Lung (tissue), 13 donors: ENCODE measurements around the gene DET1. TPM values are rescaled to one million over a fixed set of nuclear protein-coding genes. Genes with fewer than 3 reads are reported as not detected.

Experiments used
- ATAC-seq: fragments of 200-7000 bp; cut with Tn5 transposase; one replicate; pipeline ENCODE4 v1.9.1; 2020; ENCODE audit warnings: moderate number of reproducible peaks; ENCODE audit not compliant: insufficient read depth, low FRiP score
- DNase-seq, 3 donors: peaks; one replicate each; pipeline ENCODE4 v3.0.0-alpha.2; 2013 to 2017
- H3K27ac ChIP-seq, 2 donors: one replicate each; pipeline ENCODE4 v1.5.1; 2013; ENCODE audit warnings: mild to moderate bottlenecking in 2 of 2, moderate library complexity in 2 of 2, control low read depth in 1 of 2, inconsistent platforms in 1 of 2, low read depth in 1 of 2, low read length in 1 of 2
- H3K27me3 ChIP-seq, 3 donors: one replicate each; pipeline ENCODE4 v1.5.1; 2013; ENCODE audit warnings: low read length in 2 of 3; ENCODE audit not compliant: control insufficient read depth in 3 of 3, insufficient read depth in 3 of 3
- H3K36me3 ChIP-seq, 4 donors: one replicate each; pipeline ENCODE4 v1.5.1; 2013; ENCODE audit warnings: low read length in 4 of 4, mild to moderate bottlenecking in 1 of 4, moderate library complexity in 1 of 4; ENCODE audit not compliant: control insufficient read depth in 4 of 4, insufficient read depth in 4 of 4
- H3K4me1 ChIP-seq, 5 donors: one replicate each; pipeline ENCODE4 v1.5.1; 2013; ENCODE audit warnings: low read length in 5 of 5, mild to moderate bottlenecking in 2 of 5, moderate library complexity in 1 of 5; ENCODE audit not compliant: control insufficient read depth in 5 of 5, insufficient read depth in 5 of 5
- H3K4me3 ChIP-seq: one replicate; pipeline ENCODE4 v1.5.1; 2013; ENCODE audit warnings: mild to moderate bottlenecking, control low read depth, moderate library complexity
- H3K9ac ChIP-seq, 2 donors: one replicate each; pipeline ENCODE4 v1.5.1; 2013; ENCODE audit warnings: low read length in 2 of 2, control low read depth in 1 of 2; ENCODE audit not compliant: insufficient read depth in 1 of 2
- H3K9me3 ChIP-seq, 4 donors: one replicate each; pipeline ENCODE4 v1.5.1; 2013; ENCODE audit warnings: low read length in 3 of 4, mild to moderate bottlenecking in 1 of 4, moderate library complexity in 1 of 4; ENCODE audit not compliant: control insufficient read depth in 4 of 4, insufficient read depth in 3 of 4
- WGBS, 2 donors: extraction: QIAGEN DNeasy Blood & Tissue Kit; methylation state at CpG; one replicate each; pipeline ENCODE4 v1.1.7; 2013; 5-methylcytosine and 5-hydroxymethylcytosine counted together
- polyA plus RNA-seq, 2 donors: library from polyadenylated mRNA; stranded (reverse); fragments of 200-250 nt; gene quantifications; one replicate each; pipeline ENCODE4 v1.2.1, GENCODE V29; 2013
- small RNA-seq: library from RNA; depleted of rRNA; stranded (forward); fragments of <200 nt; gene quantifications from one replicate; pipeline ENCODE3, GENCODE V24; 2014; ENCODE audit warnings: low replicate concordance
- total RNA-seq, 2 donors: library from RNA; depleted of rRNA in 1 of 2; stranded (reverse); fragments of >200 nt in 1 of 2; gene quantifications; one replicate each; pipeline ENCODE4 v1.2.1, GENCODE V29; 2014 to 2021
- TF ChIP-seq, protein P1 (sequence below): IDR thresholded peaks from 2 replicates; pipeline ENCODE4 v1.5.1; 2012; ENCODE audit warnings: mild to moderate bottlenecking; ENCODE audit errors: control extremely low read depth, extremely low read depth
- donor health status: control.
- donor health status: control.
- donor health status: Bipolar disorder and iron deficiency.
- donor health status: healthy.
- donor health status: DM: yes; HTN: yes; CAD: no.

DET1 gene
- total and polyA plus RNA-seq, 4 donors: 2.9 to 13.7 (median 4.4) TPM

GRCh38 chr15:88467073-88467934 is 79.2 kb downstream of the DET1 start, which contains the start of the genes MRPL46 and MRPS11:
MRPL46 (minus strand) TSS chr15:88467388; CDS start chr15:88467377, 11 bp downstream.
MRPS11 (plus strand) TSS chr15:88467708; CDS start chr15:88467718, 10 bp downstream.
- Histone ChIP-seq H3K9ac (peak within 1 kb of the TSS; percentile 70 to 98), H3K36me3 (peaks cover 12 to 23% (median 16%) of the 10 kb centered on the region in 4 donors), H3K4me1 (peaks cover 0 to 20% (median 12%) of the 10 kb centered on the region in 5 donors), H3K27ac (peak within 1 kb of the TSS; percentile 81 to 85), H3K27me3 (no peaks in the 10 kb centered on the region), H3K9me3 (no peaks in the 10 kb centered on the region), H3K4me3 (peak within 1 kb of the TSS; percentile 97)
- ATAC-seq (peak; percentile 95), DNase-seq (peak; percentile 88 to 95 (median 94))
- TF ChIP-seq, protein P1, sequence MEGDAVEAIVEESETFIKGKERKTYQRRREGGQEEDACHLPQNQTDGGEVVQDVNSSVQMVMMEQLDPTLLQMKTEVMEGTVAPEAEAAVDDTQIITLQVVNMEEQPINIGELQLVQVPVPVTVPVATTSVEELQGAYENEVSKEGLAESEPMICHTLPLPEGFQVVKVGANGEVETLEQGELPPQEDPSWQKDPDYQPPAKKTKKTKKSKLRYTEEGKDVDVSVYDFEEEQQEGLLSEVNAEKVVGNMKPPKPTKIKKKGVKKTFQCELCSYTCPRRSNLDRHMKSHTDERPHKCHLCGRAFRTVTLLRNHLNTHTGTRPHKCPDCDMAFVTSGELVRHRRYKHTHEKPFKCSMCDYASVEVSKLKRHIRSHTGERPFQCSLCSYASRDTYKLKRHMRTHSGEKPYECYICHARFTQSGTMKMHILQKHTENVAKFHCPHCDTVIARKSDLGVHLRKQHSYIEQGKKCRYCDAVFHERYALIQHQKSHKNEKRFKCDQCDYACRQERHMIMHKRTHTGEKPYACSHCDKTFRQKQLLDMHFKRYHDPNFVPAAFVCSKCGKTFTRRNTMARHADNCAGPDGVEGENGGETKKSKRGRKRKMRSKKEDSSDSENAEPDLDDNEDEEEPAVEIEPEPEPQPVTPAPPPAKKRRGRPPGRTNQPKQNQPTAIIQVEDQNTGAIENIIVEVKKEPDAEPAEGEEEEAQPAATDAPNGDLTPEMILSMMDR: no peak
- 0 to 1% methylated on average over 55 of the region's 55 CpGs for WGBS, 2 donors

GRCh38 chr15:88465633-88466224 is 80.8 kb downstream of the DET1 start:
- H3K36me3 ChIP-seq: peaks cover 12 to 24% (median 16%) of the 10 kb centered on the region in 4 donors
- H3K9me3 ChIP-seq: no peaks in the 10 kb centered on the region
- DNase-seq: no peak
- no peak overlapping the region for H3K9ac ChIP-seq
- TF ChIP-seq, protein P1: no peak
- WGBS, 2 donors: 95 to 98% methylated on average over 4 of the region's 4 CpGs
- H3K27me3 ChIP-seq: no peaks in the 10 kb centered on the region
- H3K27ac ChIP-seq: no peak overlapping the region
- no peak overlapping the region for H3K4me3 ChIP-seq
- peaks cover 0 to 20% (median 12%) of the 10 kb centered on the region in 5 donors for H3K4me1 ChIP-seq
- no peak for ATAC-seq

DNA sequence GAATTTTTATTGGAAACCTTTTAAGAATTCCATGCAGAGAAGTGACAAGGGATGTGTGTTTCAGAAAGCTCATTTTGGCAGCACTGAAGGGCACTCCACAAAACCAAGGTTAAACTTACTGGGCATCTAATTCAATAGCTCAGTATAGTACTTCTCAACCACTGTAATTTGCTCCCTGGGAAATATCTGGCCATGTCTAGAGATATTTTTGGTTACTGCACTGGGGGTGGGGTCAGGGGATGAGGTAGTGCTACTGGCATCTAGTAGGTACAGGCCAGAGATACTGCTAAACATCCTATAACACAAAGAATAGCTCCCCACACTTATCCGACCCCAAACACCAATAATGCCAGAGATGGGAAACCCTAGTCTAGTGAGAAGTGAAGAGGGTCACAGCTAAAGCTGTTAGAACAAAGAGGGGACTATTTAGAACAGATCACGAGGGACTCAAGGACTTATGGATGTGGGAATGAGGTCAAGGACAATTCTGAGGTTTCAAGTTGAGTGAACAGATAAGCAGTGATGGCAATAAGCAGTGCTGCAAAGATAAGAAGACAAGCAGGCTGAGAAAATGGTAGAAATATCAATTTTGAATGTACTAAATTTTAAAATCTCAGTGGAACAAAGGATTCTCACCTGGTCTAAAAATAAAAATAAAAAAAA is 82.5 kb downstream of the DET1 start:
- Histone ChIP-seq H3K9ac (no peak overlapping the region), H3K27me3 (no peaks in the 10 kb centered on the region), H3K27ac (no peak overlapping the region), H3K4me3 (no peak overlapping the region), H3K36me3 (peaks cover 24 to 36% (median 27%) of the 10 kb centered on the region in 4 donors), H3K9me3 (no peaks in the 10 kb centered on the region), H3K4me1 (peaks cover 0 to 20% (median 12%) of the 10 kb centered on the region in 5 donors)
- DNase-seq: no peak
- no peak for ATAC-seq
- TF ChIP-seq, protein P1: no peak
- WGBS, 2 donors: 76 to 93% methylated on average over 2 of the region's 2 CpGs

Small RNAs within 50 kb of the gene (small RNA-seq; reads per million reads assigned to genes)
- gene AC013489.2: not detected

Other genes with a start within 250 kb of the DET1 start
- 10 to 100 TPM; 12.1 to 22.4 TPM for gene MRPL46, start 79.3 kb downstream of the DET1 start, total RNA-seq
- 10 to 100 TPM; 19.8 to 28.7 TPM for gene MRPL46, start 79.3 kb downstream of the DET1 start, polyA plus RNA-seq
- gene MRPS11, start 79.0 kb downstream of the DET1 start, total RNA-seq: 10 to 100 TPM; 31.2 to 38.6 TPM
- gene MRPS11, start 79.0 kb downstream of the DET1 start, polyA plus RNA-seq: 10 to 100 TPM; 36.6 to 43.4 TPM
- 10 to 100 TPM in 1 of 2 donors, 1 to 10 TPM in 1; 4.2 to 15.4 TPM for gene AEN, start 74.7 kb upstream of the DET1 start, total RNA-seq
- 10 to 100 TPM; 11.4 to 15.4 TPM for gene AEN, start 74.7 kb upstream of the DET1 start, polyA plus RNA-seq
- 10 to 100 TPM; 18.5 to 35.6 TPM for gene ISG20, start 92.3 kb upstream of the DET1 start, total RNA-seq
- 10 to 100 TPM; 57.7 to 61.6 TPM for gene ISG20, start 92.3 kb upstream of the DET1 start, polyA plus RNA-seq